ENCODE data around the gene PRRT1. TPM values are rescaled to one million over a fixed set of nuclear protein-coding genes. Genes with fewer than 3 reads are reported as not detected.
A peak's percentile ranks its signal among the peaks of the same experiment; 100 is the strongest.

The PRRT1 gene
- total RNA-seq, 1 experiment from 2014 or later = not detected

DNA sequence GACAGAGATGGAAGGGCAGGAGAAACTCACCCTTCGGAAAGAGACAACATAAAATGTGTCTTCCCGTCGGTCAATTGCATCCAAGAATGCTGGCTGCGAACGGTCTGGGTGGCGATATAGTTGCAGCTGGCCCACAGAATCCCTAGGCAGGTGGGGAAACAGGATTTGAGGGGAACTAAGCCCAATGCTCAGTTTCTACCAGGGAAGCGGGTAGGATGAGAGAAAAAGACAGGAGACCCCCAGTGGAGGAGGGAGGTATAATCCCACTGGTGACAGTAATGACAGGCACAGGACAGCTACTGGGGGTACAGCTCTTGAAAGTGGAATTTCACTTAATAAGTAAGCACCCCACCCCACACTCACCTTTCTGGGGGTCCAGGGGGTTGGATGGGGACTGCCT, 35.1 kb downstream of the PRRT1 start:
- CTCF ChIA-PET = interaction anchor here (1.4 kb wide), 1 partner anchor 11 kb away, joined by 4 read pairs; the partner anchor contains the start of gene ATF6B
- POLR2A ChIA-PET (ENCODE audit: unreplicated experiment) = interaction anchor here (0.7 kb wide), 1 partner anchor 585 kb away, joined by 3 read pairs; no protein-coding TSS in a partner anchor
- Histone ChIP-seq H3K9me3 (ENCODE audit: low read length) (no peaks in the 10 kb centered on the region), H3K9ac (ENCODE audit: low read length) (no peak overlapping the region), H3K4me1 (ENCODE audit: insufficient read depth, low read length) (peaks cover 28% of the 10 kb centered on the region), H3F3A (ENCODE audit: low read length, unreplicated experiment) (no peaks in the 10 kb centered on the region), H2AFZ (ENCODE audit: low read length) (no peak overlapping the region), H3K4me3 (ENCODE audit: low read length) (no peak overlapping the region), H3K79me2 (ENCODE audit: low read length) (no peaks in the 10 kb centered on the region), H3K36me3 (ENCODE audit: low read depth, low read length) (peaks cover 22% of the 10 kb centered on the region; the same call in 1 of the 2 replicates), H3K4me2 (ENCODE audit: low read length) (no peak overlapping the region), H3K27me3 (ENCODE audit: low read length) (no peaks in the 10 kb centered on the region), H3K9me2 (replicated peaks; ENCODE audit: low read length) (no peaks in the 10 kb centered on the region), H4K20me1 (ENCODE audit: low read length) (no peaks in the 10 kb centered on the region), H3K27ac (ENCODE audit: low read length) (no peak overlapping the region)
- ATAC-seq = no peak
- TF ChIP-seq, protein P1, sequence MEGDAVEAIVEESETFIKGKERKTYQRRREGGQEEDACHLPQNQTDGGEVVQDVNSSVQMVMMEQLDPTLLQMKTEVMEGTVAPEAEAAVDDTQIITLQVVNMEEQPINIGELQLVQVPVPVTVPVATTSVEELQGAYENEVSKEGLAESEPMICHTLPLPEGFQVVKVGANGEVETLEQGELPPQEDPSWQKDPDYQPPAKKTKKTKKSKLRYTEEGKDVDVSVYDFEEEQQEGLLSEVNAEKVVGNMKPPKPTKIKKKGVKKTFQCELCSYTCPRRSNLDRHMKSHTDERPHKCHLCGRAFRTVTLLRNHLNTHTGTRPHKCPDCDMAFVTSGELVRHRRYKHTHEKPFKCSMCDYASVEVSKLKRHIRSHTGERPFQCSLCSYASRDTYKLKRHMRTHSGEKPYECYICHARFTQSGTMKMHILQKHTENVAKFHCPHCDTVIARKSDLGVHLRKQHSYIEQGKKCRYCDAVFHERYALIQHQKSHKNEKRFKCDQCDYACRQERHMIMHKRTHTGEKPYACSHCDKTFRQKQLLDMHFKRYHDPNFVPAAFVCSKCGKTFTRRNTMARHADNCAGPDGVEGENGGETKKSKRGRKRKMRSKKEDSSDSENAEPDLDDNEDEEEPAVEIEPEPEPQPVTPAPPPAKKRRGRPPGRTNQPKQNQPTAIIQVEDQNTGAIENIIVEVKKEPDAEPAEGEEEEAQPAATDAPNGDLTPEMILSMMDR (conservative IDR thresholded peaks at IDR 0.05; ENCODE audit: low read depth, low read length) = peak; percentile 59
- TF ChIP-seq EZH2phosphoT487 (IDR thresholded peaks at IDR 0.05; ENCODE audit: borderline replicate concordance, low read length) = no peak
- TF ChIP-seq EZH2 (IDR thresholded peaks at IDR 0.05; ENCODE audit: low read length, unreplicated experiment) = no peak
- intact Hi-C loops (cut with micrococcal nuclease) = loop anchor here (10.0 kb wide), 1 partner anchor 212 kb away; the partner anchor contains the start of gene ZBTB12
- peak; percentile 47 for DNase-seq
- no TSS peak for BruUV-seq (replicated peaks)

- intact Hi-C loops (cut with micrococcal nuclease) = loop anchor here (2.0 to 10.0 kb wide), 2 partner anchors 13 to 211 kb away; partner anchors contain the start of genes ATF6B and ZBTB12
- Histone ChIP-seq H3F3A (ENCODE audit: low read length, unreplicated experiment) (no peaks in the 10 kb centered on the region), H3K9me3 (ENCODE audit: low read length) (no peaks in the 10 kb centered on the region), H3K27me3 (ENCODE audit: low read length) (no peaks in the 10 kb centered on the region), H3K27ac (ENCODE audit: low read length) (peak overlapping the region; percentile 88), H4K20me1 (ENCODE audit: low read length) (no peaks in the 10 kb centered on the region), H2AFZ (ENCODE audit: low read length) (no peak overlapping the region), H3K4me1 (ENCODE audit: insufficient read depth, low read length) (peaks cover 28% of the 10 kb centered on the region), H3K36me3 (ENCODE audit: low read depth, low read length) (peaks cover 18% of the 10 kb centered on the region; the same call in 1 of the 2 replicates), H3K4me2 (ENCODE audit: low read length) (peak overlapping the region; percentile 55), H3K79me2 (ENCODE audit: low read length) (no peaks in the 10 kb centered on the region), H3K4me3 (ENCODE audit: low read length) (no peak overlapping the region), H3K9me2 (replicated peaks; ENCODE audit: low read length) (no peaks in the 10 kb centered on the region), H3K9ac (ENCODE audit: low read length) (peak overlapping the region; percentile 87)
- BruUV-seq (replicated peaks) = TSS peak; percentile 71
- ChIA-PET CTCF (interaction anchor here (0.6 kb wide), 1 partner anchor 29 kb away, joined by 5 read pairs; no protein-coding TSS in a partner anchor), POLR2A (ENCODE audit: unreplicated experiment) (interaction anchor here (0.5 to 1.5 kb wide), 3 partner anchors 13 to 288 kb away, joined by 3 to 14 read pairs (median 9); partner anchors contain the start of genes ATF6B and FKBPL)
- no peak for DNase-seq
- no peak for ATAC-seq
- no peak for TF ChIP-seq EZH2 (IDR thresholded peaks at IDR 0.05; ENCODE audit: low read length, unreplicated experiment)
- TF ChIP-seq EZH2phosphoT487 (IDR thresholded peaks at IDR 0.05; ENCODE audit: borderline replicate concordance, low read length) = no peak
- TF ChIP-seq, protein P1 (conservative IDR thresholded peaks at IDR 0.05; ENCODE audit: low read depth, low read length) = no peak
Measured at GRCh38 chr6:32115623-32116022, 36.1 kb downstream of the PRRT1 start.

GRCh38 chr6:32114796-32115195, 36.9 kb downstream of the PRRT1 start:
- POLR2A ChIA-PET (ENCODE audit: unreplicated experiment) = interaction anchor here (0.5 to 1.5 kb wide), 9 partner anchors 12 to 857 kb away, joined by 3 to 24 read pairs (median 4); partner anchors contain the start of genes ATF6B, FKBPL, HSPA1A and HSPA1L
- Histone ChIP-seq H4K20me1 (ENCODE audit: low read length) (no peaks in the 10 kb centered on the region), H3K79me2 (ENCODE audit: low read length) (no peaks in the 10 kb centered on the region), H3K36me3 (ENCODE audit: low read depth, low read length) (peaks cover 18% of the 10 kb centered on the region; the same call in 1 of the 2 replicates), H3F3A (ENCODE audit: low read length, unreplicated experiment) (no peaks in the 10 kb centered on the region), H3K4me1 (ENCODE audit: insufficient read depth, low read length) (peaks cover 28% of the 10 kb centered on the region), H3K9me3 (ENCODE audit: low read length) (no peaks in the 10 kb centered on the region), H2AFZ (ENCODE audit: low read length) (0 out of 2 replicates have a peak overlapping the region, but pooled peaks have one; percentile 40), H3K9ac (ENCODE audit: low read length) (peak overlapping the region; percentile 87), H3K27ac (ENCODE audit: low read length) (peak overlapping the region; percentile 88), H3K9me2 (replicated peaks; ENCODE audit: low read length) (no peaks in the 10 kb centered on the region), H3K27me3 (ENCODE audit: low read length) (no peaks in the 10 kb centered on the region), H3K4me2 (ENCODE audit: low read length) (peak overlapping the region; percentile 72), H3K4me3 (ENCODE audit: low read length) (0 out of 2 replicates have a peak overlapping the region, but pooled peaks have one; percentile 39)
- DNase-seq (peak; percentile 87), ATAC-seq (peak; percentile 66)
- TF ChIP-seq EZH2phosphoT487 (IDR thresholded peaks at IDR 0.05; ENCODE audit: borderline replicate concordance, low read length) (no peak), EZH2 (IDR thresholded peaks at IDR 0.05; ENCODE audit: low read length, unreplicated experiment) (no peak)
- TF ChIP-seq, protein P1 (conservative IDR thresholded peaks at IDR 0.05; ENCODE audit: low read depth, low read length) = no peak
- CTCF ChIA-PET = interaction anchor here (0.6 to 1.6 kb wide), 3 partner anchors 27 to 67 kb away, joined by 3 to 9 read pairs (median 6); no protein-coding TSS in a partner anchor
- intact Hi-C loops (cut with micrococcal nuclease) = loop anchor here (1.0 to 10.0 kb wide), 3 partner anchors 14 to 210 kb away; partner anchors contain the start of genes ATF6B and ZBTB12
- no TSS peak for BruUV-seq (replicated peaks)

All from PC-3 (cell line).